ENCODE results near the gene BOC. TPM values are rescaled to one million over a fixed set of nuclear protein-coding genes. Genes with fewer than 3 reads are reported as not detected.

Gene BOC
- total and polyA plus RNA-seq, 2 of the 8 experiments (the other 6 are each of a cell fraction or from before 2014, with no cell fraction given), result 6.9 to 9.3 TPM

GRCh38 chr3:113243071-113243470, 31.7 kb downstream of the BOC start:
- Histone ChIP-seq H3K23ac (ENCODE audit: insufficient read length) (no peak overlapping the region), H3K79me1 (ENCODE audit: low read depth, low read length) (no peaks in the 10 kb centered on the region), H4K91ac (replicated peaks; ENCODE audit: insufficient read length, low read length) (no peak overlapping the region), H3K4me1 (replicated peaks in 1 of 4; ENCODE audit: control insufficient read depth in 3 of 4, insufficient read depth in 4 of 4, low read length in 3 of 4) (peaks cover 7 to 38% (median 21%) of the 10 kb centered on the region in 4 experiments), H3K4me3 (ENCODE audit: extremely low read depth in 1 of 4, insufficient read depth in 2 of 4, low read depth in 3 of 4, low read length in 4 of 4) (no peak overlapping the region), H3K79me2 (ENCODE audit: control insufficient read depth in 1 of 2, insufficient read depth in 2 of 2, low read length in 2 of 2) (no peaks in the 10 kb centered on the region), H3K23me2 (ENCODE audit: low read depth, low read length) (no peaks in the 10 kb centered on the region), H3K27ac (ENCODE audit: low read depth, low read length) (no peak overlapping the region), H2AFZ (ENCODE audit: low read length) (no peak overlapping the region), H3K9me3 (ENCODE audit: insufficient read depth in 2 of 2, low read depth in 1 of 2, low read length in 1 of 2) (no peaks in the 10 kb centered on the region), H4K8ac (ENCODE audit: extremely low read depth, insufficient read depth, low read length) (no peak overlapping the region), H3K36me3 (ENCODE audit: control insufficient read depth in 2 of 4, insufficient read depth in 4 of 4, low read length in 3 of 4) (no peaks in the 10 kb centered on the region), H3K14ac (ENCODE audit: insufficient read length) (no peak overlapping the region), H2BK12ac (ENCODE audit: low read depth, low read length) (no peak overlapping the region), H2BK5ac (ENCODE audit: low read depth, low read length) (no peak overlapping the region), H4K5ac (ENCODE audit: insufficient read length, low read depth, low read length) (no peak overlapping the region), H2BK20ac (ENCODE audit: low read length) (no peak overlapping the region), H3K9ac (replicated peaks in 1 of 4; ENCODE audit: extremely low read depth in 1 of 4, low read depth in 3 of 4, low read length in 3 of 4) (no peak overlapping the region), H3K4me2 (ENCODE audit: insufficient read depth in 1 of 2, low read depth in 2 of 2, low read length in 2 of 2) (no peak overlapping the region), H4K20me1 (replicated peaks in 1 of 2; ENCODE audit: control insufficient read depth in 1 of 2, insufficient read depth in 2 of 2, low read length in 2 of 2) (no peaks in the 10 kb centered on the region), H3K56ac (replicated peaks; ENCODE audit: insufficient read length, low read depth, low read length) (no peak overlapping the region), H3K27me3 (replicated peaks in 1 of 4; ENCODE audit: control insufficient read depth in 3 of 4, extremely low read depth in 1 of 4, insufficient read depth in 3 of 4, low read length in 3 of 4) (no peaks in the 10 kb centered on the region), H2BK15ac (ENCODE audit: low read length) (no peak overlapping the region), H2AK5ac (ENCODE audit: low read depth, low read length) (no peak overlapping the region), H3K18ac (ENCODE audit: extremely low read depth, low read length) (no peak overlapping the region), H2BK120ac (replicated peaks; ENCODE audit: low read depth, low read length) (no peak overlapping the region), H3K4ac (replicated peaks; ENCODE audit: insufficient read length, low read depth, low read length) (no peak overlapping the region)
- DNase-seq (ENCODE audit: low read depth in 1 of 2, low spot score in 2 of 2) (no peak), FAIRE-seq (no peak)
- TF ChIP-seq CBX8 (IDR thresholded peaks at IDR 0.05; ENCODE audit: borderline replicate concordance, low read depth, low read length) (no peak), PHF8 (conservative IDR thresholded peaks at IDR 0.05; ENCODE audit: low read depth, low read length) (no peak), ATF3 (IDR thresholded peaks at IDR 0.05; ENCODE audit: insufficient read depth, low read depth, low read length) (no peak), NRF1 (IDR thresholded peaks at IDR 0.05; ENCODE audit: low read depth, low read length) (no peak), JUN (IDR thresholded peaks at IDR 0.05; ENCODE audit: low read depth, low read length) (no peak), BCL11A (IDR thresholded peaks at IDR 0.05; ENCODE audit: low read depth in 2 of 2, low read length in 2 of 2) (no peak), RBBP5 (IDR thresholded peaks at IDR 0.05; ENCODE audit: borderline replicate concordance, low read depth, low read length) (no peak), RNF2 (IDR thresholded peaks at IDR 0.05; ENCODE audit: borderline replicate concordance, low read depth, low read length, missing control alignments, poor library complexity, severe bottlenecking) (no peak), RFX5 (IDR thresholded peaks at IDR 0.05; ENCODE audit: borderline replicate concordance, low read depth, low read length) (no peak), RXRA (IDR thresholded peaks at IDR 0.05; ENCODE audit: insufficient read depth, low read depth, low read length) (no peak), RAD21 (IDR thresholded peaks at IDR 0.05 in 1 of 2, conservative IDR thresholded peaks at IDR 0.05 in 1 of 2; ENCODE audit: low read depth in 2 of 2, low read length in 2 of 2) (no peak), POU5F1 (IDR thresholded peaks at IDR 0.05; ENCODE audit: low read depth, low read length) (no peak)
- 78% methylated on average over 2 of the region's 2 CpGs; no CpG with 5 or more reads in 1 of the 2 experiments for WGBS, 2 experiments (ENCODE audit: extremely low coverage in 1 of 2, insufficient coverage in 1 of 2, insufficient read length in 1 of 2, insufficient replicate concordance in 2 of 2, low coverage in 1 of 2, low lambda C conversion rate in 2 of 2, missing lambda C conversion rate in 1 of 2)
- POLR2A ChIA-PET (ENCODE audit: partially characterized antibody), result interaction anchor here (1.3 kb wide), 1 partner anchor 27 kb away, joined by 3 read pairs; no protein-coding TSS in a partner anchor
- CTCF ChIA-PET (ENCODE audit: partially characterized antibody), result interaction anchor here (1.1 to 3.0 kb wide), 6 partner anchors 9 to 106 kb away, joined by 3 to 7 read pairs (median 4); no protein-coding TSS in a partner anchor
